Mucosa of descending colon (tissue), 3 donors: ENCODE data around the gene P2RY14. TPM values are rescaled to one million over a fixed set of nuclear protein-coding genes. Genes with fewer than 3 reads are reported as not detected.

Experiments used
- ATAC-seq: fragments of 200-7000 bp; cut with Tn5 transposase; one replicate; pipeline ENCODE4 v1.9.1; 2020; ENCODE audit warnings: mild to moderate bottlenecking, moderate library complexity
- DNase-seq, 3 donors: peaks; one replicate each; pipeline ENCODE4 v3.0.0-alpha.2; 2020
- H3K36me3 ChIP-seq: fragments of 200-600 bp; one replicate; pipeline ENCODE4 v1.8.0; 2021; ENCODE audit warnings: low read depth, mild to moderate bottlenecking
- H3K4me1 ChIP-seq: fragments of 200-600 bp; one replicate; pipeline ENCODE4 v1.8.0; 2021; ENCODE audit warnings: low read depth, mild to moderate bottlenecking
- H3K4me3 ChIP-seq: fragments of 200-600 bp; one replicate; pipeline ENCODE4 v1.8.0; 2021; ENCODE audit warnings: mild to moderate bottlenecking
- H3K9me3 ChIP-seq: fragments of 200-600 bp; one replicate; pipeline ENCODE4 v1.8.0; 2021; ENCODE audit warnings: mild to moderate bottlenecking
- intact Hi-C, 2 donors: fragments of 100-400 bp; cut with DNase I in 1 of 2; cut with micrococcal nuclease in 1 of 2; formaldehyde crosslinking; loops; one replicate each; pipeline versions ENCODE4 v1.11.0 to v1.11.1; 2022; cut with DNase I, micrococcal nuclease
- total RNA-seq, 3 donors: library from RNA; stranded (reverse); fragmentation: NEBNext Ultra II Directional in 2 of 3; extraction: Animal tissue kit (Norgen Biotek cat#: 25700) in 2 of 3; gene quantifications; one replicate each; pipeline versions ENCODE4 v1.2.1 to v1.2.4, GENCODE V29; 2021 to 2023
- TF ChIP-seq, protein P1 (sequence below): fragments of 200-600 bp; IDR thresholded peaks from one replicate; pipeline ENCODE4 v1.8.0; 2022; ENCODE audit warnings: antibody characterized with exemption, mild to moderate bottlenecking
- donor health status: DM: no; HTN: no; CAD: no; lungs with moderate emphysema.
- donor health status: DM: no; HTN: no; CAD: no.
- donor health status: DM: no; HTN: yes; CAD: no.

Gene P2RY14
- total RNA-seq, 3 donors from 2014 or later: 3.9 to 18.2 (median 4.4) TPM

DNA sequence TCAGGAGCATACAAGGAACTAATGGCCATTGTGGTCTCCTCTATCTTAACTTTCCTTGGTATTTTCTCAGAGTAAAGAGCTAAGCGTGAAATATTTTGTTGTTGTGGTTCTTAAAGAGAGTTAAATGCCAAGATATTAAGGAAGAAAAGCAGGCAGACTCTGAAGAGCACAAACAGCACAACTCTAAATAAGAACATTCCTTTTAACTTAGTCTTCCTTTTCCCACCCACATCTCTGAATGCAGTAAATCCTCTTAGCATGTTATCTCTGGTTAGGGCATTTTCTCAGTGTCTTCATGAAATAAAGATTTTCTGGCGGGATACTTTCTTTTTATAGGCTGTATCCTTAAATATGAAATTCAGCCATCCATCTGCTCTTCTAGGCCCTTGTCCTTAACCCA, 36.8 kb upstream of the P2RY14 start:
- intact Hi-C loops: no loop called here

GRCh38 chr3:151314593-151314992, 36.3 kb upstream of the P2RY14 start:
- ATAC-seq: no peak
- intact Hi-C loops: no loop called here
- TF ChIP-seq, protein P1, sequence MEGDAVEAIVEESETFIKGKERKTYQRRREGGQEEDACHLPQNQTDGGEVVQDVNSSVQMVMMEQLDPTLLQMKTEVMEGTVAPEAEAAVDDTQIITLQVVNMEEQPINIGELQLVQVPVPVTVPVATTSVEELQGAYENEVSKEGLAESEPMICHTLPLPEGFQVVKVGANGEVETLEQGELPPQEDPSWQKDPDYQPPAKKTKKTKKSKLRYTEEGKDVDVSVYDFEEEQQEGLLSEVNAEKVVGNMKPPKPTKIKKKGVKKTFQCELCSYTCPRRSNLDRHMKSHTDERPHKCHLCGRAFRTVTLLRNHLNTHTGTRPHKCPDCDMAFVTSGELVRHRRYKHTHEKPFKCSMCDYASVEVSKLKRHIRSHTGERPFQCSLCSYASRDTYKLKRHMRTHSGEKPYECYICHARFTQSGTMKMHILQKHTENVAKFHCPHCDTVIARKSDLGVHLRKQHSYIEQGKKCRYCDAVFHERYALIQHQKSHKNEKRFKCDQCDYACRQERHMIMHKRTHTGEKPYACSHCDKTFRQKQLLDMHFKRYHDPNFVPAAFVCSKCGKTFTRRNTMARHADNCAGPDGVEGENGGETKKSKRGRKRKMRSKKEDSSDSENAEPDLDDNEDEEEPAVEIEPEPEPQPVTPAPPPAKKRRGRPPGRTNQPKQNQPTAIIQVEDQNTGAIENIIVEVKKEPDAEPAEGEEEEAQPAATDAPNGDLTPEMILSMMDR: no peak
- DNase-seq: no peak
- H3K36me3 ChIP-seq: no peaks in the 10 kb centered on the region
- no peak overlapping the region for H3K4me3 ChIP-seq
- no peaks in the 10 kb centered on the region for H3K9me3 ChIP-seq
- H3K4me1 ChIP-seq: no peaks in the 10 kb centered on the region

More for the DNA sequence above, 36.8 kb upstream of the P2RY14 start:
- Histone ChIP-seq H3K36me3 (no peaks in the 10 kb centered on the region), H3K9me3 (no peaks in the 10 kb centered on the region), H3K4me3 (no peak overlapping the region), H3K4me1 (no peaks in the 10 kb centered on the region)
- TF ChIP-seq, protein P1: no peak
- DNase-seq (no peak), ATAC-seq (no peak)

GRCh38 chr3:151314137-151314536, 35.8 kb upstream of the P2RY14 start:
- DNase-seq (no peak), ATAC-seq (no peak)
- intact Hi-C loops: no loop called here
- Histone ChIP-seq H3K36me3 (no peaks in the 10 kb centered on the region), H3K4me3 (no peak overlapping the region), H3K4me1 (no peaks in the 10 kb centered on the region), H3K9me3 (no peaks in the 10 kb centered on the region)
- TF ChIP-seq, protein P1: no peak

- no peak for DNase-seq
- intact Hi-C loops: no loop called here
- H3K4me1 ChIP-seq: no peaks in the 10 kb centered on the region
Observed at GRCh38 chr3:151312972-151313371, 34.6 kb upstream of the P2RY14 start.

DNA sequence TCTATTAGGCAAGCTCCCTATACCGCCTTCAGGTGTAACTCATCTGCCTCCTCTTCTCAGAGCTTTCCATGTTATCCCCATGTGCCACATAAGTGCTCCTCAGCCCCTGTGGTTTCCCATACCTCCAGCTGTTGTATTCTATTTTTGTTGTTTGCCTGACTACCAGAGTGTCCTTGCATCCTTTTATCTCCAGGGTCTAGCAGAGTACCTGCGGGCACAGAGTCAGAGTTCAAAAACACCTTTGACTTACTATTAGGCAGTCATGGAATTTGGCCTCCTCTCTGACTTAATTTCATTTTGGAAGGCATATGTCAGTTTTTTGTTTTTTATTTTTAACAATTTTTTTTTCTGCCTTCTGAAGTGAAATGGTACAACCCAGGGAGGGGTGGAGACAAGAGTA, 31.2 kb upstream of the P2RY14 start:
- ATAC-seq (no peak), DNase-seq (no peak)
- TF ChIP-seq, protein P1: no peak
- Histone ChIP-seq H3K4me1 (no peaks in the 10 kb centered on the region), H3K9me3 (no peaks in the 10 kb centered on the region), H3K4me3 (no peak overlapping the region), H3K36me3 (no peaks in the 10 kb centered on the region)
- intact Hi-C loops: no loop called here

More at GRCh38 chr3:151312972-151313371, 34.6 kb upstream of the P2RY14 start:
- TF ChIP-seq, protein P1: no peak
- no peak for ATAC-seq
- no peaks in the 10 kb centered on the region for H3K9me3 ChIP-seq
- no peaks in the 10 kb centered on the region for H3K36me3 ChIP-seq
- H3K4me3 ChIP-seq: no peak overlapping the region
